GM23248 (cell line): Measurements from ENCODE around the gene MTG2. TPM values are rescaled to one million over a fixed set of nuclear protein-coding genes. Genes with fewer than 3 reads are reported as not detected.

Experiments
- DNase-seq: peaks from one replicate; pipeline ENCODE4 v3.0.0-alpha.2; 2015
- H2AFZ ChIP-seq: fragments of 200-600 bp; sonication (generic); 2 replicates; pipeline ENCODE4 v1.6.1; 2016; ENCODE audit warnings: antibody characterized with exemption
- H3F3A ChIP-seq: fragments of 200-600 bp; sonication (generic); 2 replicates; pipeline ENCODE4 v1.6.1; 2016; ENCODE audit warnings: mild to moderate bottlenecking, antibody characterized with exemption, mixed run types; ENCODE audit not compliant: insufficient read depth
- H3K27ac ChIP-seq: fragments of 200-600 bp; sonication (generic); 2 replicates; pipeline ENCODE4 v1.5.1; 2016; ENCODE audit warnings: mild to moderate bottlenecking
- H3K27me3 ChIP-seq: fragments of 200-600 bp; sonication (generic); replicated peaks from 2 replicates; pipeline ENCODE4 v1.6.1; 2016; ENCODE audit warnings: mild to moderate bottlenecking; ENCODE audit not compliant: insufficient read depth
- H3K36me3 ChIP-seq: fragments of 200-600 bp; sonication (generic); 2 replicates; pipeline ENCODE4 v1.6.1; 2016; ENCODE audit warnings: low read depth, mild to moderate bottlenecking
- H3K4me1 ChIP-seq: fragments of 200-600 bp; sonication (generic); 2 replicates; pipeline ENCODE4 v1.6.1; 2016; ENCODE audit warnings: mild to moderate bottlenecking; ENCODE audit not compliant: insufficient read depth
- H3K4me2 ChIP-seq: fragments of 200-600 bp; sonication (generic); one replicate; pipeline ENCODE4 v1.6.1; 2016; ENCODE audit warnings: mild to moderate bottlenecking; ENCODE audit not compliant: unreplicated experiment
- H3K4me3 ChIP-seq: fragments of 200-600 bp; sonication (generic); 2 replicates; pipeline ENCODE4 v1.5.1; 2016; ENCODE audit warnings: mild to moderate bottlenecking
- H3K79me2 ChIP-seq: fragments of 200-600 bp; sonication (generic); 2 replicates; pipeline ENCODE4 v1.6.1; 2016; ENCODE audit warnings: mild to moderate bottlenecking; ENCODE audit not compliant: insufficient read depth
- H3K9ac ChIP-seq: fragments of 200-600 bp; sonication (generic); 2 replicates; pipeline ENCODE4 v1.6.1; 2016; ENCODE audit warnings: mild to moderate bottlenecking
- H3K9me2 ChIP-seq: fragments of 200-600 bp; sonication (generic); 2 replicates; pipeline ENCODE4 v1.6.1; 2016; ENCODE audit warnings: mixed run types, mild to moderate bottlenecking, moderate library complexity; ENCODE audit not compliant: insufficient read depth
- H3K9me3 ChIP-seq: fragments of 200-600 bp; sonication (generic); one replicate; pipeline ENCODE4 v1.6.1; 2017; ENCODE audit warnings: low read depth
- H4K20me1 ChIP-seq: fragments of 200-600 bp; sonication (generic); 2 replicates; pipeline ENCODE4 v1.6.0; 2016; ENCODE audit not compliant: insufficient read depth
- EZH2 ChIP-seq: fragments of 200-600 bp; sonication (generic); IDR thresholded peaks from 2 replicates; pipeline ENCODE4 v1.6.1; 2018; ENCODE audit warnings: antibody characterized with exemption, mild to moderate bottlenecking; ENCODE audit not compliant: insufficient read depth, poor library complexity, severe bottlenecking
- EZH2phosphoT487 ChIP-seq: fragments of 200-600 bp; sonication (generic); IDR thresholded peaks from 2 replicates; pipeline ENCODE4 v1.6.1; 2018; ENCODE audit warnings: antibody characterized with exemption, moderate library complexity, mild to moderate bottlenecking, low read depth; ENCODE audit not compliant: insufficient read depth
- WGBS, 2 experiments: methylation state at CpG; one replicate each; pipeline ENCODE4 v1.1.6; 2015 to 2017; ENCODE audit warnings: low lambda C conversion rate in 2 of 2, low coverage in 1 of 2; ENCODE audit errors: missing lambda C conversion rate in 2 of 2; 5-methylcytosine and 5-hydroxymethylcytosine counted together
- in situ Hi-C: fragments of 300-500 bp; cut with MboI; formaldehyde crosslinking; loops from 2 replicates; pipeline ENCODE4 v1.15.0; 2020
- polyA plus RNA-seq: library from polyadenylated mRNA; unstranded; fragments of >200 nt; fragmentation: Nextera tagmentation; extraction: Ambion mirVana; gene quantifications from 2 replicates; pipeline ENCODE4 v1.2.1, GENCODE V29; 2016
- total RNA-seq: library from RNA; depleted of rRNA; stranded (reverse); fragments of >200 nt; shearing (Covaris generic); gene quantifications from 2 replicates; pipeline ENCODE4 v1.2.3, GENCODE V29; 2014

MTG2 gene
- total and polyA plus RNA-seq, 2 experiments from 2014 or later: 17.3 to 20.2 TPM

DNA sequence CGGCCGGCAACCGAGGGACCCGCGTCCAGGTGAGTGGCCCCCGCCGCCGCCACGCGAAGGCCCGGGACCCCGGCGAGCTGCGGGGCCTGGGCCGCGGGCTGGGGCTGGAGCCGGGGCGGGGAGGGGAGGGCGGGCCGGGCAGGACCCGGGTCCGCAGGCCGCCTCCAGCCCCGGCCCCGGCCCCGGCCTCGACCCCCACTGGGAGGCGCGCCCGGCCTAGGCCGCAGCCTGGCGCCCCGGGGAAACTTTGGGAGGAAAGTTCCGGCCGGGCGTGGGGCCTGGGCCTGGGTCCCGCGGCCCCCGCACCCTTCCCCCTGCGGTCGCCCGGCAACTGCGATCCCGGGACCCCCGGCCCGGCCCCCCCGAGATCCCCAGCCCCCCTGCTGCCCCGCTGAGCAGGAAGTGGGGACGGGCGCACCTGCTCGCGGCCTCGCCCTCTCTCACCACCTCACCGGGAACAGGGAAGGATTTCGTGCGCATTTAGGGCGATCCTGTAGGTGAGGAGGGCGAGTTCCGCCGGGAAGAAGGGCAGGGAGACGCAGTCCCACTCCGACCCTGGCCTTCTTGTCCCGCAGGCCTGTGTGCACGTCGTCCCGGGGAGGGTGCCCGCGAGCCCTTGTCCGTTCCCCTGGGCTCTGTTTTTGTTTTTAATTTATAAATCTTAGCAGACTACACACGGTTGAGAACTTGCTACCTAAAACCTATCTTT is 55.9 kb downstream of the MTG2 start:
- DNase-seq: peak; percentile 53

DNA sequence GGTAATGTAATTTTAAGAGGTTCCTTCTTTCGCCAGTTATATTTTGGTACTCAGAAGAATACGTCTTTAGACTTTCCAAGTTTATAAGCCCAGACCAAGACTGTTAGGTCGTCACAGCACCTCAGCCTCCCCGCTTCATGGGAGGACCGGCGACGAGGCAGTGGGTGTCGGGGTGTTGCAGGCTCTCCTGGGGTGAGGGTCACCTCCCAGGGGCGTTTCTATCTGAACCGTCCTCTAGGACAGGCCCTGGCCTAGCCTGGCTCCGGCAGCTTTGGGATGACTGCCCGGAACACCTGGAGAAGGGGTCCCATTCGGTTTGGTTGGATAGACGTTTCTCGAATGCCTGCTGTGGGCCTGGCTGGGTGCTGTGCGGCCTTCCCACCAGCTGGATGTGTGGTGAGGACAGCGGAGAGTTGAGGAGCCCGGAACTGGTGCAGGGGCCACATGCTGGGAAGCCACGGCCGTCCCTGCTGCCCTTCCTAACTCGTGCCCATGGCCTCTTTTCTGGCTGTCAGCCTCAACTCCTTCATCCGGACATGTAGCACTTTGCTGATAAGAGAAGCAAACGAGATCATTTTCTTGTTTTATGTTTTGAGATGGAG is 56.6 kb downstream of the MTG2 start:
- TF ChIP-seq EZH2phosphoT487 (no peak), EZH2 (no peak)
- peak overlapping the region; percentile 50 for H3K27ac ChIP-seq
- peak overlapping the region; percentile 93 for H3K9ac ChIP-seq
- H3K4me3 ChIP-seq: peak overlapping the region; percentile 82
- H3F3A ChIP-seq: no peaks in the 10 kb centered on the region
- WGBS, 2 experiments: 14 to 18% methylated on average over 23 of the region's 23 CpGs
- peak overlapping the region; percentile 58 for H2AFZ ChIP-seq
- peak overlapping the region; percentile 82 for H3K4me2 ChIP-seq
- H3K79me2 ChIP-seq: peaks cover 58% of the 10 kb centered on the region
- in situ Hi-C loops: no loop called here
- DNase-seq: peak; percentile 52
- no peaks in the 10 kb centered on the region for H3K27me3 ChIP-seq
- H3K9me3 ChIP-seq: no peaks in the 10 kb centered on the region
- no peaks in the 10 kb centered on the region for H3K9me2 ChIP-seq
- no peaks in the 10 kb centered on the region for H3K36me3 ChIP-seq
- H3K4me1 ChIP-seq: no peaks in the 10 kb centered on the region
- H4K20me1 ChIP-seq: no peaks in the 10 kb centered on the region

More for the DNA sequence above, 55.9 kb downstream of the MTG2 start:
- H3K4me1 ChIP-seq: no peaks in the 10 kb centered on the region
- WGBS, 2 experiments: 1% methylated on average over 24 to 49 of the region's 70 CpGs
- peak overlapping the region; percentile 50 for H3K27ac ChIP-seq
- no peaks in the 10 kb centered on the region for H3F3A ChIP-seq
- H3K4me3 ChIP-seq: peak overlapping the region; percentile 82
- no peaks in the 10 kb centered on the region for H3K9me2 ChIP-seq
- no peaks in the 10 kb centered on the region for H3K9me3 ChIP-seq
- no peaks in the 10 kb centered on the region for H3K36me3 ChIP-seq
- H2AFZ ChIP-seq: peak overlapping the region; percentile 58
- TF ChIP-seq EZH2phosphoT487: no peak
- TF ChIP-seq EZH2: no peak
- H3K4me2 ChIP-seq: peak overlapping the region; percentile 82
- no peaks in the 10 kb centered on the region for H3K27me3 ChIP-seq
- H4K20me1 ChIP-seq: no peaks in the 10 kb centered on the region
- peak overlapping the region; percentile 93 for H3K9ac ChIP-seq
- in situ Hi-C loops: no loop called here
- peaks cover 51% of the 10 kb centered on the region for H3K79me2 ChIP-seq

DNA sequence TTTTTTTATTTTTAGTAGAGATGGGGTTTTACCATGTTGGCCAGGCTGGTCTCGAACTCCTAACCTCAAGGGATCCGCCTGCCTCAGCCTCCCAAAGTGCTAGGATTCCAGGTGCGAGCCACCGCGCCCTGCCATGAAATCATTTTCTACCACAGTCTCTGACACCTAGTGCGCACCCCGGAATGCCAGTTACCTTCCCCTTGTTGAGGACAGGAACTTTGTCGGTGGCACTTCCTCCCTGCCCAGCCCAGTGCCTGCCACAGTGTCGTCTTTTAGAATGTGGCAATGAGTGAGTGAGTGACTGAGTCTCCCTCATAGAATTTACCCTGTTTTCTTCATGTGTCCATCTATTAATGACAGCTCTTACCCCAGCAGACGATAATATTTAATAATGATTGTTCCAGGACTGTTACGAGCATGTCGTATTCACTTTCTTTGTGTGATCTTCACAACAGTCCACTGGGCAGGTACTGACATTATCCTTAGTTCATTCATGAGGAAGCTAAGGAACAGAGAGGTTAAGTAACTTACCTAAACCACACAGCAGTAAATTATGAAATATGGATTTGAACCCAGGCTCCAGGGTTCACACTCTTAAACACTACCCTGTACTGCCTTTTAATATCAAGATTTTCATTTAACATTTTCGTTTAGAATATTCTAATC is 57.3 kb downstream of the MTG2 start:
- in situ Hi-C loops: no loop called here
- H4K20me1 ChIP-seq: no peaks in the 10 kb centered on the region
- H3K79me2 ChIP-seq: peaks cover 65% of the 10 kb centered on the region
- H3K4me2 ChIP-seq: peak overlapping the region; percentile 82
- H3K9me2 ChIP-seq: no peaks in the 10 kb centered on the region
- H2AFZ ChIP-seq: no peak overlapping the region
- H3K4me1 ChIP-seq: no peaks in the 10 kb centered on the region
- no peak overlapping the region for H3K27ac ChIP-seq
- no peaks in the 10 kb centered on the region for H3K27me3 ChIP-seq
- peak overlapping the region; percentile 93; the same call in 1 of the 2 replicates for H3K9ac ChIP-seq
- H3F3A ChIP-seq: no peaks in the 10 kb centered on the region
- H3K36me3 ChIP-seq: no peaks in the 10 kb centered on the region
- DNase-seq: no peak
- H3K4me3 ChIP-seq: no peak overlapping the region
- no peaks in the 10 kb centered on the region for H3K9me3 ChIP-seq
- 89 to 90% methylated on average over 13 of the region's 13 CpGs for WGBS, 2 experiments
- TF ChIP-seq EZH2 (no peak), EZH2phosphoT487 (no peak)

DNA sequence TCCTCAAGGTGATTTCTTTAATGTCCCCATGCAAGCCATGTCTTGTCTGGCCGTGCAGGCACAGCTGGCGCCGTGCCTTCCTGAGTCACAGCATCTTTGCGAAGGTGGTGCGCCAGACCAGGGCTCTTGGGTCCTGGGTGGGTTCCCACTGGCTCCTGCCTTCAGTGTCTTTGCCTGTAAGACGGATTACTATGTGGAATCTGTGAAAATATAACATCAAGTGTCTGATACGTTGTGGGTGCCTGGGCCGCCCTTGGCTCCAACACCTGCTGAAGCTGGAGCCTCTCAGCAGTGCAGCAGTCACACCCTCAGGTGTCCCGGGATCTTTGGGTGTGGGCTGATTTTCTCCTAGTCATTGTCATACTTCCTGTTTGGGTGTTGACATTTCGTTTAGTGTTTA is 58.7 kb downstream of the MTG2 start:
- H3K4me3 ChIP-seq: no peak overlapping the region
- no peak overlapping the region for H3K9ac ChIP-seq
- no peaks in the 10 kb centered on the region for H3K9me2 ChIP-seq
- H3K27me3 ChIP-seq: no peaks in the 10 kb centered on the region
- no peak overlapping the region for H3K4me2 ChIP-seq
- no peak overlapping the region for H2AFZ ChIP-seq
- DNase-seq: no peak
- H3K79me2 ChIP-seq: peaks cover 79% of the 10 kb centered on the region
- no peaks in the 10 kb centered on the region for H4K20me1 ChIP-seq
- no peaks in the 10 kb centered on the region for H3F3A ChIP-seq
- no peaks in the 10 kb centered on the region for H3K4me1 ChIP-seq
- TF ChIP-seq EZH2phosphoT487 (no peak), EZH2 (no peak)
- in situ Hi-C loops: no loop called here
- no peak overlapping the region for H3K27ac ChIP-seq
- H3K36me3 ChIP-seq: no peaks in the 10 kb centered on the region
- no peaks in the 10 kb centered on the region for H3K9me3 ChIP-seq
- 93 to 95% methylated on average over 10 of the region's 10 CpGs for WGBS, 2 experiments
